ENCODE results near the gene CD300A.

Gene CD300A

GRCh38 chr17:74466111-74466827, at the start of gene CD300A:
CD300A (plus strand) TSS chr17:74466634; CDS start chr17:74466704, 70 bp downstream.
- no peak for DNase-seq (ENCODE audit: low read depth, low spot score)

GRCh38 chr17:74417178-74418045, 49.0 kb upstream of the CD300A start:
- DNase-seq (ENCODE audit: low read depth, low spot score), result no peak

GRCh38 chr17:74419928-74420411, 46.5 kb upstream of the CD300A start:
- DNase-seq (ENCODE audit: low read depth, low spot score), result no peak

GRCh38 chr17:74424117-74424516, 42.3 kb upstream of the CD300A start:
- DNase-seq (ENCODE audit: low read depth, low spot score), result no peak

GRCh38 chr17:74424657-74425056, 41.8 kb upstream of the CD300A start:
- no peak for DNase-seq (ENCODE audit: low read depth, low spot score)

GRCh38 chr17:74426551-74427047, 39.8 kb upstream of the CD300A start:
- DNase-seq (ENCODE audit: low read depth, low spot score), result no peak

GRCh38 chr17:74427048-74427762, 39.2 kb upstream of the CD300A start:
- DNase-seq (ENCODE audit: low read depth, low spot score), result no peak

GRCh38 chr17:74427763-74428153, 38.7 kb upstream of the CD300A start:
- DNase-seq (ENCODE audit: low read depth, low spot score), result no peak

GRCh38 chr17:74429604-74430384, 36.6 kb upstream of the CD300A start:
- no peak for DNase-seq (ENCODE audit: low read depth, low spot score)

- no peak for DNase-seq (ENCODE audit: low read depth, low spot score)
Measured at GRCh38 chr17:74430385-74430705, 36.1 kb upstream of the CD300A start.

- DNase-seq (ENCODE audit: low read depth, low spot score), result no peak
Measured at GRCh38 chr17:74430706-74431567, 35.5 kb upstream of the CD300A start.

GRCh38 chr17:74431568-74432423, 34.6 kb upstream of the CD300A start, which contains the start of gene GPRC5C:
GPRC5C (plus strand) TSS chr17:74432088; CDS start chr17:74439777, 7,689 bp downstream.
- DNase-seq (ENCODE audit: low read depth, low spot score), result no peak

- DNase-seq (ENCODE audit: low read depth, low spot score), result no peak
Measured at GRCh38 chr17:74432424-74432690, 34.1 kb upstream of the CD300A start.

GRCh38 chr17:74432766-74433391, 33.6 kb upstream of the CD300A start:
- DNase-seq (ENCODE audit: low read depth, low spot score), result no peak

- DNase-seq (ENCODE audit: low read depth, low spot score), result no peak
Measured at GRCh38 chr17:74433421-74434121, 32.9 kb upstream of the CD300A start.

GRCh38 chr17:74435775-74436359, 30.6 kb upstream of the CD300A start:
- DNase-seq (ENCODE audit: low read depth, low spot score), result no peak

GRCh38 chr17:74437702-74438101, 28.7 kb upstream of the CD300A start:
- no peak for DNase-seq (ENCODE audit: low read depth, low spot score)
